NOMO-1 treated with DMSO at 0.1 percent for 48 hours (cell line): ENCODE results near the gene HHATL.
A peak's percentile ranks its signal among the peaks of the same experiment; 100 is the strongest.

Experiments
- DNase-seq: peaks from one replicate; lab custom pipeline; 2025; ENCODE audit not compliant: unreplicated experiment; lab: John Stamatoyannopoulos, UW

Gene HHATL

GRCh38 chr3:42713747-42714146 lies 11.1 kb upstream of the HHATL start:
- no peak for DNase-seq

GRCh38 chr3:42712688-42713372 lies 10.2 kb upstream of the HHATL start:
- no peak for DNase-seq

- no peak for DNase-seq
These were observed 9.7 kb upstream of the HHATL start for GRCh38 chr3:42712344-42712648.

- DNase-seq = no peak
These were observed 9.1 kb upstream of the HHATL start for GRCh38 chr3:42711491-42712343.

- no peak for DNase-seq
These were observed 7.9 kb upstream of the HHATL start for GRCh38 chr3:42710323-42711021.

GRCh38 chr3:42709621-42710020 lies 7.0 kb upstream of the HHATL start:
- DNase-seq = no peak

- no peak for DNase-seq
These were observed 6.1 kb upstream of the HHATL start for GRCh38 chr3:42708611-42709151.

GRCh38 chr3:42707620-42708355 lies 5.2 kb upstream of the HHATL start:
- no peak for DNase-seq

- DNase-seq = no peak
These were observed 4.4 kb upstream of the HHATL start for GRCh38 chr3:42706721-42707619.

- no peak for DNase-seq
These were observed 3.5 kb upstream of the HHATL start for GRCh38 chr3:42705962-42706585.

- DNase-seq = no peak
These were observed 2.6 kb upstream of the HHATL start for GRCh38 chr3:42705058-42705767.

- no peak for DNase-seq
These were observed 1.7 kb upstream of the HHATL start for GRCh38 chr3:42704136-42704841.

GRCh38 chr3:42703695-42704025 lies 1.1 kb upstream of the HHATL start:
- no peak for DNase-seq

GRCh38 chr3:42702982-42703694 lies 540 bp upstream of the HHATL start:
- no peak for DNase-seq

- peak; percentile 58 for DNase-seq
These were observed 1.1 kb downstream of the HHATL start for GRCh38 chr3:42701371-42702065.

GRCh38 chr3:42700366-42701288 lies 2.0 kb downstream of the HHATL start:
- DNase-seq = no peak
